Ishikawa (cell line): ENCODE data around the gene NBEAL2.

Experiments used
- CEBPB ChIP-seq: IDR thresholded peaks from 2 replicates; pipeline ENCODE4 v1.6.1; 2012
- EP300 ChIP-seq: IDR thresholded peaks from 2 replicates; pipeline ENCODE4 v1.6.1; 2012; ENCODE audit warnings: borderline replicate concordance
- FOXM1 ChIP-seq: IDR thresholded peaks from 2 replicates; pipeline ENCODE4 v1.6.1; 2012; ENCODE audit warnings: low read depth, borderline replicate concordance
- RAD21 ChIP-seq: IDR thresholded peaks from 2 replicates; pipeline ENCODE4 v1.6.1; 2012; ENCODE audit warnings: low read depth
- TAF1 ChIP-seq: IDR thresholded peaks from 2 replicates; pipeline ENCODE4 v1.6.1; 2012; ENCODE audit warnings: low read depth, mild to moderate bottlenecking
- TCF12 ChIP-seq: IDR thresholded peaks from 2 replicates; pipeline ENCODE4 v1.6.1; 2012; ENCODE audit warnings: low read depth
- TEAD4 ChIP-seq: IDR thresholded peaks from 2 replicates; pipeline ENCODE4 v1.6.1; 2012
- YY1 ChIP-seq: IDR thresholded peaks from 2 replicates; pipeline ENCODE4 v1.6.1; 2012; ENCODE audit warnings: low read depth
- TF ChIP-seq, protein P1 (sequence below): IDR thresholded peaks from 2 replicates; pipeline ENCODE4 v1.6.1; 2012
- TF ChIP-seq, protein P2 (sequence below): IDR thresholded peaks from 2 replicates; pipeline ENCODE4 v1.6.1; 2012; ENCODE audit warnings: low read depth, mild to moderate bottlenecking

DNA sequence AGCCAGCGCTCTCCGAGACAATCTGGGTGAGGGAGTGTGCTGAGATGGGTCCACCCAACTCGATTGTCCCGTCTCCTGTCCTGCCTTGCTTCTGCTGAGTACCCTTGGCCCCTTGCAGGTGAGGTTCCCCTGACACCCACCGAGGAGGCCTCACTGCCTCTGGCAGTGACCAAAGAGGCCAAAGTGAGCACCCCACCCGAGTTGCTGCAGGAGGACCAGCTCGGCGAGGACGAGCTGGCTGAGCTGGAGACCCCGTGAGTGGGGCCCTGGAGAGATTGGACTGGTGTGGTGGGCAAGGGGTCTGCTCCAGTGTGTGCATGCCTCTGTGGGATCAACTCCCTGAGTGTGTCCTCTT is 23.6 kb downstream of the NBEAL2 start:
- TF ChIP-seq EP300 (no peak), TCF12 (no peak), TEAD4 (no peak), FOXM1 (no peak), TAF1 (no peak), CEBPB (no peak), RAD21 (no peak), YY1 (no peak)
- TF ChIP-seq, protein P1, sequence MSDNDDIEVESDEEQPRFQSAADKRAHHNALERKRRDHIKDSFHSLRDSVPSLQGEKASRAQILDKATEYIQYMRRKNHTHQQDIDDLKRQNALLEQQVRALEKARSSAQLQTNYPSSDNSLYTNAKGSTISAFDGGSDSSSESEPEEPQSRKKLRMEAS: no peak
- TF ChIP-seq, protein P2, sequence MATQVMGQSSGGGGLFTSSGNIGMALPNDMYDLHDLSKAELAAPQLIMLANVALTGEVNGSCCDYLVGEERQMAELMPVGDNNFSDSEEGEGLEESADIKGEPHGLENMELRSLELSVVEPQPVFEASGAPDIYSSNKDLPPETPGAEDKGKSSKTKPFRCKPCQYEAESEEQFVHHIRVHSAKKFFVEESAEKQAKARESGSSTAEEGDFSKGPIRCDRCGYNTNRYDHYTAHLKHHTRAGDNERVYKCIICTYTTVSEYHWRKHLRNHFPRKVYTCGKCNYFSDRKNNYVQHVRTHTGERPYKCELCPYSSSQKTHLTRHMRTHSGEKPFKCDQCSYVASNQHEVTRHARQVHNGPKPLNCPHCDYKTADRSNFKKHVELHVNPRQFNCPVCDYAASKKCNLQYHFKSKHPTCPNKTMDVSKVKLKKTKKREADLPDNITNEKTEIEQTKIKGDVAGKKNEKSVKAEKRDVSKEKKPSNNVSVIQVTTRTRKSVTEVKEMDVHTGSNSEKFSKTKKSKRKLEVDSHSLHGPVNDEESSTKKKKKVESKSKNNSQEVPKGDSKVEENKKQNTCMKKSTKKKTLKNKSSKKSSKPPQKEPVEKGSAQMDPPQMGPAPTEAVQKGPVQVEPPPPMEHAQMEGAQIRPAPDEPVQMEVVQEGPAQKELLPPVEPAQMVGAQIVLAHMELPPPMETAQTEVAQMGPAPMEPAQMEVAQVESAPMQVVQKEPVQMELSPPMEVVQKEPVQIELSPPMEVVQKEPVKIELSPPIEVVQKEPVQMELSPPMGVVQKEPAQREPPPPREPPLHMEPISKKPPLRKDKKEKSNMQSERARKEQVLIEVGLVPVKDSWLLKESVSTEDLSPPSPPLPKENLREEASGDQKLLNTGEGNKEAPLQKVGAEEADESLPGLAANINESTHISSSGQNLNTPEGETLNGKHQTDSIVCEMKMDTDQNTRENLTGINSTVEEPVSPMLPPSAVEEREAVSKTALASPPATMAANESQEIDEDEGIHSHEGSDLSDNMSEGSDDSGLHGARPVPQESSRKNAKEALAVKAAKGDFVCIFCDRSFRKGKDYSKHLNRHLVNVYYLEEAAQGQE: no peak
